ELF-1 (cell line): ENCODE results near the gene TBC1D9B.

Experiments
- DNase-seq: peaks from one replicate; pipeline ENCODE4 v3.0.0-alpha.2; 2016; ENCODE audit warnings: low read depth, low spot score

Gene TBC1D9B

GRCh38 chr5:179869641-179870402, 37.9 kb downstream of the TBC1D9B start:
- DNase-seq, result peak; percentile 38

DNA sequence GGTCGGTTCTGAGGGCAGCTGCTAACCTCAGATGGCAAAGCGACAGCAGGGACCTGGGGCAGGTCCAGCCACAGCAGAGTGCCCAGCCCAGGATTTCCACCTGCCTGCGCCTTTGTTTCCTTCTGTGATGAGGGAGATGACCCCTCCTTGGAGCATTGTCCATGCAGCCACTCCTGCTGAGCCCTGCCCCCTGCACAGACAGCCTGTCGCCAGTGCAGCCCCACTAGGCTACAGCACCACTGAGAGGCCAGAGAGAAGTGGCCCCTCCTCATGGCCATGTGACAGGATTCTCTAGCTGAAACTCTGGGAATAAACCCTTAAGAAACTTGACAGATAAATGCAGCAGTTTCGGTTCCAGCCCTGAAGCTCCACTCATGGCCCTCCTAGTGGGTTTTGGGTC, 38.6 kb downstream of the TBC1D9B start:
- DNase-seq, result no peak

DNA sequence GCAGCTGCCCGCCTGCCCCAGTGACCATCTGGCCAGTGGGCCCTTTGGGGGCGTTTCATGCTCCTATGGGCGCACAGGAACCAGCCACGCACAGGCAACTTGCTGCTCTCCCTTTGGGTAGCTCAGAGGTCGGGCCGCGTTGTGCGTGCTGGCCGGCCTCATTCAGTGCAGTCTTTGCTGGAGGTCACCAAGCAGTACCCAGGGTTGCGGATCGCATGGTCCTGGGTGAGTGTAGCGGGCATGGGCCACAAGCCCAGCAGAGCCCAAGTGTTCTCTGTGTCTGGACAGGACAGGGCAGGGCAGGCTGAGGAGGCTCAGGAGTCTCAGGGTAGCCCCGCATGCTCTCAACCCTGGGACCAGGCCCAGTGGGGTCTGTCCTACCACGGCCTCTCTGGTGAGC, 39.2 kb downstream of the TBC1D9B start:
- DNase-seq, result no peak

GRCh38 chr5:179867476-179867875, 40.2 kb downstream of the TBC1D9B start:
- peak; percentile 31 for DNase-seq

DNA sequence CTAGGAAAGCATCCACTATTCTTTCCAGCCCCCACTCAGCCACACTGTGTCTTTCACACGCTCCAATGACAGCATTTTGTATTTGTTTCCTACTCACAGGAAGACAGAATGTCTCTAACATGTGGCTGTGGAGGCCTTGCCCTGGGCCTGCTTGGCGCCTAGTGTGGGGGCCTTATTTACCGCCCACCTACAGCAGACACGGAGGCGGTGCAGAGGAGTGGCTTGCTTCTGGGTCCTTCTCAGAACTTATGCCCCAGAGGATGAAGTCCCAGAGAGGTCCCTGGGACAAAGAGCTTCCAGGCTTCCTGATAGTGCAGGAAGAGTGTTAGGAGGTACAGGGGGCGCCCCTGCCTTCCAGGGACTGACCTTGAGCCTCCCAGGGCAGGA, 40.6 kb downstream of the TBC1D9B start:
- no peak for DNase-seq

GRCh38 chr5:179866241-179867078, 41.2 kb downstream of the TBC1D9B start:
- DNase-seq, result no peak

DNA sequence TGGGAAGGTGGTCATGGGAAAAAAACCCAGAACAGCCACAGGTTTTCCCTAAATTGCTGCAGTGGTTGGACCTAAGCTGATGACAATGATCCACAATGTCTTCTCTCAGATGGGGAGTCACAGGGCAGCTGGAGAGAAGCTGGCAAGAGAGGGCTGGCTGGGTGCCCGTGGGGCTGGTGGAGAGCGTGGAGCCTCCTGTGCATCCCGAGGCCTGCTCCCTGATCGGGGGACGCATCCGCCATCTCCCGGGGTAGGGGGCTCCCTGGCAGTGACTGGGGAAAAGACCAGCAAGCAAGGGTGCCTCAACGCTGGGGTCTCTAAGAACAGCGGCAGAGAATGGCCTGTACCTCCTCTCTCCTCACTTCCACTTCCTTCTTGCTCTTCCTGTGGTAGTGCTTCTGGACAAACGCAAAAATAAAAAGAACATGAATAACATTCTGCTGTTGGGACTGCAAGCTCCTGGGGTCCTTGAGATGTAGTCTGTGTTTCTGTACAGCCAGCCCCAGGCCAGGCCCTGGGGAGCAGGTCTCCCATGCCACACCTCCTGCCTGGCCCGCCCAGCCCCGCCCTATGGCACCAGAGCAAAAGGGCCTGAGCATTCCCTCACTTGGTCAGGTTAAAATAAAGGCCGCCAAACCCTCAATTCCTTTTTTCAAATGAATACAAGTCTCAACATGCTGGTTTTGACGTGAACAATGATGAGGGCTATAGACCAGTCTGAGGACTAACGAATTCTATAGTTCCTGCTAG, 42.0 kb downstream of the TBC1D9B start:
- no peak for DNase-seq

- DNase-seq, result no peak
Observed at GRCh38 chr5:179864686-179865085, 43.0 kb downstream of the TBC1D9B start.

- DNase-seq, result no peak
Observed at GRCh38 chr5:179863449-179864085, 44.1 kb downstream of the TBC1D9B start.

GRCh38 chr5:179862891-179863290, 44.8 kb downstream of the TBC1D9B start:
- no peak for DNase-seq

GRCh38 chr5:179862296-179862695, 45.4 kb downstream of the TBC1D9B start:
- DNase-seq, result no peak

DNA sequence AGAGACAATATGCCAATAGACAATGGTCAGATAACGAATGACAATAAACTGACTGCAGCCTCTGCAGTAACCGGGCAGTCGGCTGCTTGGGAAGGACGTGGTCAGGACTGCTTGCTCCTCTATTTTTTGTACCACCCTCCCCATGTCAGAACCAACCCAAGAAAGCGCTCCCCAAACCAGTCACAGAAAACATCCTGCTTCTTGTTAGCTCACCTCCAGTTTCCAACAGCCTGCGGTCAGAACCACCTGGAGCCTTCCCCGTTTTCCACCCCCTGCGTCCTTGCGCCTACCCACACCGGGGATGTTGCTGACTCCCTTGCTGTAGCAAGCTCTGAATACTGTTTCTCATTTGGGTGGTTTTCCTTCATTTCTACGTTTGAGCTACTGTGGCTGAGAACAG, 47.4 kb downstream of the TBC1D9B start:
- peak; percentile 15 for DNase-seq

DNA sequence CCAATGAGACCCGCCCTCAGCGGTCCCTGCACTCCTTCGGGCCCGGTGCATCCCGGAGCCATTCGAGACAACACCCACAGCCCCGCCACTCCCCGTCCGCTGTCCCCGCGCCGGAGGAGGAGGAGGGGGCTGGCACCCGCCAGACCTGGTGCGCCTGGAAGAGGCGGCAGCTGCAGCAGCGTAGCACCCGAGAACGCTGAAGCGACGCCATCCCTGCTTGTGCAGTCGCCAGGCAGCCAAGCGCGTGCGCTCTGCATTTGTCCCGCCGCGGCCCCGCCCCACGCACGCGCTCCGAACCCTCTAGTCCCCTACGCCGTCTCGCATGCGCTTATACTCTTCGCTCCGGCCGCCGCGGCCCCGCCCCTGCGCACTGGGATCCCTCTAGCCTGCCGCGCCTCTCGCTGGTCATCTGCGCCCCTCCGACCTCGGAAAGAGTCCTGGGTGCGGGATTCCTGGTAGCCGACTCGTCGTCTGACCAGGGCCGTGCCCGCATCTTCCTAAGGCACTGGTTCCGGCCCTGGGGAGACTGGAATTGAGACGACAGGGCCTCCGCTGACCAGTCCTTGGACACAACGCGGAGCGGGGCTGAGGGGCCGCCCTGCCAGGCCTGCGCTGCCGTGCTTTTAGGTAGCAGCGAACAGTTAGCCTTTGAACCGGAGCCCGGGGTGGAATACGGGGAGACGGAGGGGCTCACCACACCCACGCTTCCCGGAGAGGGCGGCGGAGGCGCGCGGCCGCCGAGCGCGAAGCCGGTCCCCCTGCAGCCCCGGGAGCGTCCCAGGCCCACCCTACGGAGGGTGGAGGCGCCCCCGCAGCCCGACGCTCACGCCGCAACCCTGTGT, 48.9 kb downstream of the TBC1D9B start, which contains the start of gene MRNIP:
Gene MRNIP (minus strand): TSS at position 232 of the 842 bp plus-strand sequence. CDS start 21 bp downstream, at position 211.
- peak; percentile 96 for DNase-seq

DNA sequence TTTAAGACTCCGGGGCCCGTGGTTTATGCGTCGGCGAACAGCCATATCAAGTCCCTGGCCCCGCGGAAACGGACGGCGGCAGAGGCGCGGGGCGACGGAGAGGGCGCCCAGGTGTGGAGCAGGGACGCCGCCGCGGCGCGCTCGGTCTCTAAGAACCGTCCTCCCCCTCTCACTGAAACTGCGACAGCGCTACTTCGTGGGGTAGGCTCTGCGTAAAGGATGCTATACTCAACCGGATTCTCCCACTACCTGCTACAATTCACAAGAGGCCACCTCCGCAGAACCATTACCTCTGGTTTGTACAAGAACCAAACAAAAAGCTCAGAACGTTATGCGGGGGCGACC, 49.5 kb downstream of the TBC1D9B start:
- DNase-seq, result no peak

- DNase-seq, result no peak
Observed at GRCh38 chr5:179854356-179854755, 53.3 kb downstream of the TBC1D9B start.

DNA sequence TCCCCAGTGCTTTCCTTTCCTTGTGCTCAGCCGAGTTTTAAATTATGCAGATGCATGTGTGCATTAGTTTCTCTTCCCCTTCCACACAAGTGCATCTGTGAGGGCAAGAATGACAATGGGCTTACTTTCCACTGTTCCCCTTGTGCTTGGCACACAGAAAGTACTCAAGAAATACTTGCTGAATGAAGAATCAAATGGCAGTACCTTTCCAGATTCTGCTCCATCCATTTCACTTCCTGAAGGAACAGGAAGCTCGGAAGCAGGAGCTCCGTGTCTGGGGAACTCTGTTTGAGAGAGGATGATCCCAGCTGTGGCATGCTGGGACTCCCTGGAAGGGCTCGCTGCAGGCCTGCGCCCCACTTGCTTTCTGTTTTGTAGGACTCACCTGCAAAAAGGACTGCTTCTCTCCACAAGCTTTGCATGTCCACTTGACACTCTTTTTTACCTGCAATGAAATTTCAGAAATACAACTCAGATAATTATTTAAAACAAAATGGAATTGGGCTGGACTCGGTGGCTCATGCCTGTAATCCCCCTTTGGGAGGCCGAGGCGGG, 54.6 kb downstream of the TBC1D9B start:
- no peak for DNase-seq

- no peak for DNase-seq
Observed at GRCh38 chr5:179841621-179842020, 66.1 kb downstream of the TBC1D9B start.

GRCh38 chr5:179840766-179841165, 66.9 kb downstream of the TBC1D9B start:
- no peak for DNase-seq

DNA sequence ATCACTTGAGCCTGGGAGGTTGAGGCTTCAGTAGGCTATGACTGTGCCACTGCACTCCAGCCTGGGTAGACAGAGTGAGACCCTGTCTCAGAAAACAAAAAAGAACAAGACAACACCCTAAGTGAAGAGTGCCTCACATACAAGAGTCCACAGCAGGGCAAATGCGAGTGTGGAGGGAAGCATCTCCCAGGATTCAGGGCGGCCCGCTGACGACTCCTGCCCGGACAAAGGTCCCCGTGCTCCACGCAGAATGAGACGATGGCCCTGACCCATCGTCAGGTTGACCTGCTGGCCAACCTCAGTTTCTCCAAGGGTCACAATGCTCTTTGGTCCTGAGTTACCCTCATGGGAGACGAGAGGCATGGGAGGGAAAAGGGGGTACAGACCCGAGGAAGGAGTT, 67.4 kb downstream of the TBC1D9B start:
- no peak for DNase-seq
